Fibroblast of the aortic adventitia (primary cell): ENCODE data around the gene SOHLH1. TPM values are rescaled to one million over a fixed set of nuclear protein-coding genes. Genes with fewer than 3 reads are reported as not detected.

Experiments used
- DNase-seq: peaks from one replicate; pipeline ENCODE4 v3.0.0-alpha.2; 2010; ENCODE audit warnings: low read depth
- H3K4me3 ChIP-seq: 2 replicates; pipeline ENCODE4 v1.5.1; 2011; ENCODE audit warnings: low read depth, mild to moderate bottlenecking, control low read depth, low read length, moderate library complexity
- total RNA-seq: library from RNA; depleted of rRNA; stranded (reverse); fragments of >200 nt; gene quantifications from 2 replicates; pipeline ENCODE4 v1.2.3, GENCODE V29; 2012; ENCODE audit warnings: low replicate concordance
- TF ChIP-seq, protein P1 (sequence below): IDR thresholded peaks from 2 replicates; pipeline ENCODE4 v1.5.1; 2011; ENCODE audit warnings: mild to moderate bottlenecking, low read length, control low read depth, inconsistent platforms; ENCODE audit not compliant: insufficient read depth

SOHLH1 gene
- total RNA-seq, 1 donor = not detected

DNA sequence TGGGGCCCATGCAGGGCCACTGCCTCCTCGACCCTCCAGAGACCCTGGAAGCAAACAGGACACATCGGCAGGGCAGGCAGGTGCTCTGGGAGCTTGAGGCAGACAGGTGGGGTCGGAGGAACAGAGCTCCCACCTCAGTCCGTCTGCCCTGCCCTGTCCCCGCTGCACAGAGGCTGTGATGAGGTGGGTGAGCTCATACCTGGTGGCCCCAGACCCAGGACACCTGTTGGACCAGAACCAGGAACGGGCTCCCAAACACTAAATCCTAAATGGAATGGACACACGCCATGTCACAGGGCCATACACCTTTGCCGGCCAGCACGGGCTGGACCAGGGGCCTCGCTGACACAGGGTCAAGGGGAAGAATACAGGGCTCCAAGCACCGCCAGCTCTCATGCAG, 5.5 kb downstream of the SOHLH1 start:
- no peak overlapping the region for H3K4me3 ChIP-seq
- TF ChIP-seq, protein P1, sequence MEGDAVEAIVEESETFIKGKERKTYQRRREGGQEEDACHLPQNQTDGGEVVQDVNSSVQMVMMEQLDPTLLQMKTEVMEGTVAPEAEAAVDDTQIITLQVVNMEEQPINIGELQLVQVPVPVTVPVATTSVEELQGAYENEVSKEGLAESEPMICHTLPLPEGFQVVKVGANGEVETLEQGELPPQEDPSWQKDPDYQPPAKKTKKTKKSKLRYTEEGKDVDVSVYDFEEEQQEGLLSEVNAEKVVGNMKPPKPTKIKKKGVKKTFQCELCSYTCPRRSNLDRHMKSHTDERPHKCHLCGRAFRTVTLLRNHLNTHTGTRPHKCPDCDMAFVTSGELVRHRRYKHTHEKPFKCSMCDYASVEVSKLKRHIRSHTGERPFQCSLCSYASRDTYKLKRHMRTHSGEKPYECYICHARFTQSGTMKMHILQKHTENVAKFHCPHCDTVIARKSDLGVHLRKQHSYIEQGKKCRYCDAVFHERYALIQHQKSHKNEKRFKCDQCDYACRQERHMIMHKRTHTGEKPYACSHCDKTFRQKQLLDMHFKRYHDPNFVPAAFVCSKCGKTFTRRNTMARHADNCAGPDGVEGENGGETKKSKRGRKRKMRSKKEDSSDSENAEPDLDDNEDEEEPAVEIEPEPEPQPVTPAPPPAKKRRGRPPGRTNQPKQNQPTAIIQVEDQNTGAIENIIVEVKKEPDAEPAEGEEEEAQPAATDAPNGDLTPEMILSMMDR = no peak
- DNase-seq = no peak

GRCh38 chr9:135693265-135693664, 6.0 kb downstream of the SOHLH1 start:
- DNase-seq = no peak
- TF ChIP-seq, protein P1 = no peak
- H3K4me3 ChIP-seq = no peak overlapping the region

DNA sequence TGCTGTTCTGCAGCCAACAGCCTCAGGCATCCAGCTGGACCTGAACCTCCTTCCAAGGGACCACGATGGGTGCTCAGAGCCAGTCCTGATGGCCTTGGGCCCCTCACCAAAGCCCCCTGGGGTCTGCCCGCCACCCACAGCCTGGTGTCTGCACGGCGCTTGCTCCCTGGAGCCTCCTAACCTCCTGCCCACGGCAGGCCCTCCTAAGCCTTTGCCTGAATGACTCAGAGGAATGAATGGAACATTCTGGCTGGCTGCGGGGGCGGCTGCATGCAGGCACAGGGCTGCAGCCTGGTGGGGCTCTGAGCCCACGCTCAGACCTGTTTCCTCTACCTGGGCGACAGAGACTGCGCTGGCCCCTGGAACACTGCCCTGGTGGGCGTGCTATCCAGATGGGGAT, 6.9 kb downstream of the SOHLH1 start:
- H3K4me3 ChIP-seq = no peak overlapping the region
- no peak for DNase-seq
- TF ChIP-seq, protein P1 = no peak

DNA sequence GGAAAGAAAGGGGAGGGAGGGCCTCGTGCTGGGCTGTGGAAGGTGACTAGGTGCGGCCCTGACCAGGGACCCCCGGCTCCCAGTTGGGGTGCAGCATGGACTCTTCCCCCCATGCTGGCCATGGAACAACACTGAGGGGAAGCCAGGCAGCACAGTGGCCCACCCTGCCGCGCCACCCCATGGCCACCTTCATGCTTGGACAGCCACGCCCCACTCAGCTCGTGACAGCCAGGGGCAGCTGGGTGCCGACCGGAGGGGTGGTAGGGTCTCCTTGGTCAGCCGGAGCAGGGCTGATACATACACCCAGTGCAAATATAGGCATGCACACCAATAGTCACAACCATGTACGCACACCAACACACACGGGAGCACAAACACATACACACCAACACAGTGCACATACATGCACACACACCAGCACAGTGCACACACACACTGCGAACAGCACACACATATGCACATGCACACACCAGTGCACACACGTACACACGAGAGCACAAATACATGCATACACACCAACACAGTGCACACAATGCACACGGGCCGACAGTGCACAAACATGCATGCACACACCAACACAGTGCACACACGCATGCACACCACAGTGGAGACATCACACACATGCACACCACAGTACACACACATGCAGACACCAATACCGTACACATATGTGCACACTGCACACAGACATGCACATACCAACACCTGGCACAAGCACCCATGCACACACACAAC, 8.3 kb downstream of the SOHLH1 start:
- DNase-seq = no peak
- H3K4me3 ChIP-seq = no peak overlapping the region
- TF ChIP-seq, protein P1 = no peak

- no peak overlapping the region for H3K4me3 ChIP-seq
- DNase-seq = no peak
- TF ChIP-seq, protein P1 = no peak
These were observed 10.3 kb downstream of the SOHLH1 start for GRCh38 chr9:135689011-135689410.

- TF ChIP-seq, protein P1 = no peak
These were observed 12.1 kb downstream of the SOHLH1 start for GRCh38 chr9:135687216-135687615.

DNA sequence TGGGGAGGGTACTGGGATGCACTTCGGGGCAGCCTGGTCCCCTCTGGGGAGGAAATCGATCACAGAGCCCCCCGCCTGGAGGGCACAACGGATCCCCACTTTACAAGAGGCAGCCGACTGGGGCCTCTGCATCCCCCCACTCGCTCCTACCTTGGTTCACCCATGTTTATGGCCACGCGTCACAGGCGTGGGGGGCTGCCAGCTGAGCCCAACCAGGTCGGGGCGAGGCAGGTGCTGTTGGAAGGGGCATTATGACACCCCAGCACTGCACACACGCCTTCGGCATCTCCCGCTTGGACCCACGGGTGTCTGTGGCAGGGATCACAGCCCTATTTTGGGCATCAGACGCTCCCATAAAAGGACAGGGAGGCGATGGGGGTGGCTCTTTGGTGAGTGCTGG, 14.6 kb downstream of the SOHLH1 start:
- no peak for DNase-seq
- H3K4me3 ChIP-seq = no peak overlapping the region
- TF ChIP-seq, protein P1 = no peak

More at GRCh38 chr9:135687216-135687615, 12.1 kb downstream of the SOHLH1 start:
- no peak for DNase-seq
- H3K4me3 ChIP-seq = no peak overlapping the region
